ENCODE measurements around the gene TENM4.

Gene TENM4

GRCh38 chr11:79095424-79095823, 345.4 kb downstream of the TENM4 start:
- in situ Hi-C loops (cut with MboI; ENCODE audit: low sequenced_read_pairs) = no loop called here

- in situ Hi-C loops (cut with MboI; ENCODE audit: low sequenced_read_pairs) = no loop called here
Observed at GRCh38 chr11:79094616-79095015, 346.2 kb downstream of the TENM4 start.

GRCh38 chr11:79092791-79093353, 348.0 kb downstream of the TENM4 start:
- in situ Hi-C loops (cut with MboI; ENCODE audit: low sequenced_read_pairs) = no loop called here

GRCh38 chr11:79090191-79090705, 350.6 kb downstream of the TENM4 start:
- in situ Hi-C loops (cut with MboI; ENCODE audit: low sequenced_read_pairs) = no loop called here

GRCh38 chr11:79089601-79090000, 351.2 kb downstream of the TENM4 start:
- in situ Hi-C loops (cut with MboI; ENCODE audit: low sequenced_read_pairs) = no loop called here

- in situ Hi-C loops (cut with MboI; ENCODE audit: low sequenced_read_pairs) = no loop called here
Observed at GRCh38 chr11:79088967-79089366, 351.9 kb downstream of the TENM4 start.

- in situ Hi-C loops (cut with MboI; ENCODE audit: low sequenced_read_pairs) = no loop called here
Observed at GRCh38 chr11:79087961-79088318, 352.9 kb downstream of the TENM4 start.

- in situ Hi-C loops (cut with MboI; ENCODE audit: low sequenced_read_pairs) = no loop called here
Observed at GRCh38 chr11:79087238-79087960, 353.4 kb downstream of the TENM4 start.

- in situ Hi-C loops (cut with MboI; ENCODE audit: low sequenced_read_pairs) = no loop called here
Observed at GRCh38 chr11:79086056-79086455, 354.8 kb downstream of the TENM4 start.

- in situ Hi-C loops (cut with MboI; ENCODE audit: low sequenced_read_pairs) = no loop called here
Observed at GRCh38 chr11:79084382-79084781, 356.4 kb downstream of the TENM4 start.

GRCh38 chr11:79083352-79083751, 357.5 kb downstream of the TENM4 start:
- in situ Hi-C loops (cut with MboI; ENCODE audit: low sequenced_read_pairs) = no loop called here

GRCh38 chr11:79082907-79083306, 357.9 kb downstream of the TENM4 start:
- in situ Hi-C loops (cut with MboI; ENCODE audit: low sequenced_read_pairs) = no loop called here

GRCh38 chr11:79082280-79082679, 358.6 kb downstream of the TENM4 start:
- in situ Hi-C loops (cut with MboI; ENCODE audit: low sequenced_read_pairs) = no loop called here

- in situ Hi-C loops (cut with MboI; ENCODE audit: low sequenced_read_pairs) = no loop called here
Observed at GRCh38 chr11:79081471-79082031, 359.3 kb downstream of the TENM4 start.

- in situ Hi-C loops (cut with MboI; ENCODE audit: low sequenced_read_pairs) = no loop called here
Observed at GRCh38 chr11:79080551-79080950, 360.3 kb downstream of the TENM4 start.

- in situ Hi-C loops (cut with MboI; ENCODE audit: low sequenced_read_pairs) = no loop called here
Observed at GRCh38 chr11:79078999-79079398, 361.8 kb downstream of the TENM4 start.

GRCh38 chr11:79078456-79078855, 362.4 kb downstream of the TENM4 start:
- in situ Hi-C loops (cut with MboI; ENCODE audit: low sequenced_read_pairs) = no loop called here

- in situ Hi-C loops (cut with MboI; ENCODE audit: low sequenced_read_pairs) = no loop called here
Observed at GRCh38 chr11:79077702-79078330, 363.0 kb downstream of the TENM4 start.

GRCh38 chr11:79076526-79077115, 364.2 kb downstream of the TENM4 start:
- in situ Hi-C loops (cut with MboI; ENCODE audit: low sequenced_read_pairs) = no loop called here

GRCh38 chr11:79074547-79074946, 366.3 kb downstream of the TENM4 start:
- in situ Hi-C loops (cut with MboI; ENCODE audit: low sequenced_read_pairs) = no loop called here

- in situ Hi-C loops (cut with MboI; ENCODE audit: low sequenced_read_pairs) = no loop called here
Observed at GRCh38 chr11:79071190-79071589, 369.6 kb downstream of the TENM4 start.
